CD4-positive, alpha-beta memory T cell (primary cell): ENCODE measurements around the gene SLC35B2. TPM values are rescaled to one million over a fixed set of nuclear protein-coding genes. Genes with fewer than 3 reads are reported as not detected.
A peak's percentile ranks its signal among the peaks of the same experiment; 100 is the strongest.

Experiments
- CTCF ChIA-PET: fragments of 350-600 bp; sonication (Branson Sonifier 250); formaldehyde crosslinking; loops from one replicate; lab custom pipeline; 2021; ENCODE audit warnings: inconsistent platforms; ENCODE audit not compliant: partially characterized antibody; lab: Charles Lee
- POLR2A ChIA-PET: fragments of 350-600 bp; sonication (Branson Sonifier 250); formaldehyde crosslinking; loops from one replicate; lab custom pipeline; 2021; ENCODE audit not compliant: partially characterized antibody; lab: Charles Lee
- DNase-seq, 5 donors: peaks; one replicate each; pipeline versions ENCODE4 v3.0.0 to v3.0.0-alpha.2; 2020 to 2022; ENCODE audit warnings: mixed read lengths in 1 of 5
- H3K27ac ChIP-seq: one replicate; pipeline ENCODE4 v1.7.0; 2013; ENCODE audit warnings: low read depth, low read length
- H3K27me3 ChIP-seq: 2 replicates; pipeline ENCODE4 v1.7.0; 2013; ENCODE audit warnings: mild to moderate bottlenecking, low read length, moderate library complexity; ENCODE audit not compliant: insufficient read depth
- H3K36me3 ChIP-seq: 2 replicates; pipeline ENCODE4 v1.7.0; 2013; ENCODE audit warnings: mild to moderate bottlenecking, low read length, moderate library complexity; ENCODE audit not compliant: insufficient read depth
- H3K4me1 ChIP-seq: 2 replicates; pipeline ENCODE4 v1.7.0; 2013; ENCODE audit warnings: mild to moderate bottlenecking, low read length, moderate library complexity; ENCODE audit not compliant: insufficient read depth
- H3K4me3 ChIP-seq, 2 donors: one replicate each; pipeline ENCODE4 v1.7.0; 2013; ENCODE audit warnings: low read length in 2 of 2, mild to moderate bottlenecking in 1 of 2
- H3K9me3 ChIP-seq, 2 donors: one replicate each; pipeline ENCODE4 v1.7.0; 2013; ENCODE audit warnings: low read length in 2 of 2, control low read depth in 1 of 2; ENCODE audit not compliant: control insufficient read depth in 1 of 2
- H3K27ac Mint-ChIP-seq, 7 donors: one replicate each; pipeline ENCODE4 v1.8.0; 2020 to 2021; ENCODE audit warnings: mixed read lengths in 7 of 7, mild to moderate bottlenecking in 6 of 7, inconsistent platforms in 3 of 7, moderate library complexity in 3 of 7
- H3K27me3 Mint-ChIP-seq, 2 donors: one replicate each; pipeline ENCODE4 v1.8.0; 2020 to 2021; ENCODE audit warnings: mixed read lengths in 2 of 2
- H3K36me3 Mint-ChIP-seq, 2 donors: one replicate each; pipeline ENCODE4 v1.8.0; 2020 to 2021; ENCODE audit warnings: mixed read lengths in 2 of 2, inconsistent platforms in 1 of 2, mild to moderate bottlenecking in 1 of 2
- H3K4me1 Mint-ChIP-seq, 4 donors: one replicate each; pipeline ENCODE4 v1.8.0; 2020 to 2021; ENCODE audit warnings: mixed read lengths in 4 of 4, mild to moderate bottlenecking in 1 of 4
- H3K4me3 Mint-ChIP-seq, 8 donors: one replicate each; pipeline ENCODE4 v1.8.0; 2020 to 2021; ENCODE audit warnings: mixed read lengths in 8 of 8, mild to moderate bottlenecking in 7 of 8, moderate library complexity in 6 of 8, inconsistent platforms in 3 of 8
- H3K9me3 Mint-ChIP-seq, 8 donors: one replicate each; pipeline ENCODE4 v1.8.0; 2020 to 2021; ENCODE audit warnings: mixed read lengths in 8 of 8, mild to moderate bottlenecking in 5 of 8, inconsistent platforms in 3 of 8, moderate library complexity in 1 of 8
- intact Hi-C: fragments of 100-400 bp; cut with micrococcal nuclease; formaldehyde crosslinking; loops from one replicate; pipeline ENCODE4 v1.15.1; 2023
- polyA plus RNA-seq, 2 donors: library from polyadenylated mRNA; unstranded; fragments of 300-500 nt; fragmentation: Illumina TruSeq; gene quantifications; one replicate each; pipeline ENCODE4 v1.2.3, GENCODE V29; 2021
- total RNA-seq, 2 experiments: library from RNA; stranded (reverse); gene quantifications; one replicate each; pipeline ENCODE4 v1.2.3, GENCODE V29; 2021

SLC35B2 gene
- total and polyA plus RNA-seq, 4 experiments from 2014 or later = 20.7 to 65.3 (median 31.2) TPM

GRCh38 chr6:44255105-44255808, 2.1 kb downstream of the SLC35B2 start:
- Mint-ChIP-seq H3K36me3 (peaks cover 33 to 70% of the 10 kb centered on the region in 2 donors), H3K4me1 (peaks cover 34 to 70% (median 45%) of the 10 kb centered on the region in 4 donors), H3K27me3 (no peaks in the 10 kb centered on the region), H3K4me3 (peak overlapping the region in 7 of 8 donors; percentile 41 to 94 (median 85)), H3K9me3 (peaks cover 0 to 5% (median 0%) of the 10 kb centered on the region in 8 donors), H3K27ac (peak overlapping the region; percentile 30 to 97 (median 90))
- intact Hi-C loops = no loop called here
- Histone ChIP-seq H3K9me3 (no peaks in the 10 kb centered on the region), H3K4me1 (peaks cover 27% of the 10 kb centered on the region), H3K4me3 (no peak overlapping the region), H3K27me3 (no peaks in the 10 kb centered on the region), H3K27ac (no peak overlapping the region), H3K36me3 (peaks cover 67% of the 10 kb centered on the region)
- no peak for DNase-seq
- CTCF ChIA-PET = interaction anchor here (1.4 to 8.8 kb wide), 9 partner anchors 9 to 82 kb away, joined by 3 to 82 read pairs (median 8); partner anchors contain the start of genes HSP90AB1, NFKBIE and TMEM151B
- POLR2A ChIA-PET = interaction anchor here (2.4 to 5.9 kb wide), 5 partner anchors 9 to 31 kb away, joined by 7 to 217 read pairs (median 23); partner anchors contain the start of genes HSP90AB1, NFKBIE and SLC29A1

- H3K9me3 Mint-ChIP-seq = peaks cover 0 to 5% (median 0%) of the 10 kb centered on the region in 8 donors
- CTCF ChIA-PET = interaction anchor here (0.9 to 8.8 kb wide), 11 partner anchors 8 to 79 kb away, joined by 3 to 82 read pairs (median 6); partner anchors contain the start of genes HSP90AB1, NFKBIE and TMEM151B
- peak overlapping the region in 5 of 8 donors; percentile 17 to 77 (median 57) for H3K4me3 Mint-ChIP-seq
- Histone ChIP-seq H3K36me3 (peaks cover 67% of the 10 kb centered on the region), H3K4me3 (no peak overlapping the region), H3K27ac (no peak overlapping the region), H3K4me1 (peaks cover 35% of the 10 kb centered on the region), H3K9me3 (no peaks in the 10 kb centered on the region), H3K27me3 (no peaks in the 10 kb centered on the region)
- H3K4me1 Mint-ChIP-seq = peaks cover 39 to 79% (median 53%) of the 10 kb centered on the region in 4 donors
- H3K36me3 Mint-ChIP-seq = peaks cover 41 to 77% of the 10 kb centered on the region in 2 donors
- no peak for DNase-seq
- POLR2A ChIA-PET = interaction anchor here (1.1 to 5.9 kb wide), 6 partner anchors 8 to 30 kb away, joined by 4 to 217 read pairs (median 22); partner anchors contain the start of genes HSP90AB1, NFKBIE and SLC29A1
- peak overlapping the region in 6 of 7 donors; percentile 44 to 94 (median 80) for H3K27ac Mint-ChIP-seq
- intact Hi-C loops = no loop called here
- H3K27me3 Mint-ChIP-seq = no peaks in the 10 kb centered on the region
Measured at GRCh38 chr6:44254191-44255104, 2.9 kb downstream of the SLC35B2 start.

- intact Hi-C loops = loop anchor here (1.0 kb wide), 1 partner anchor 81 kb away; no protein-coding TSS in a partner anchor
- H3K9me3 Mint-ChIP-seq = peaks cover 0 to 5% (median 0%) of the 10 kb centered on the region in 8 donors
- ChIA-PET CTCF (interaction anchor here (0.8 to 8.8 kb wide), 11 partner anchors 7 to 122 kb away, joined by 3 to 82 read pairs (median 4); partner anchors contain the start of genes HSP90AB1, NFKBIE and TMEM151B), POLR2A (interaction anchor here (1.0 to 4.1 kb wide), 4 partner anchors 9 to 77 kb away, joined by 3 to 21 read pairs (median 8); partner anchors contain the start of gene SLC29A1)
- H3K27ac ChIP-seq = no peak overlapping the region
- H3K27me3 ChIP-seq = no peaks in the 10 kb centered on the region
- peaks cover 45 to 87% (median 61%) of the 10 kb centered on the region in 4 donors for H3K4me1 Mint-ChIP-seq
- peak in 4 of 5 donors; percentile 55 to 70 (median 58) for DNase-seq
- no peaks in the 10 kb centered on the region for H3K9me3 ChIP-seq
- peak overlapping the region in 1 of 8 donors; percentile 32 for H3K4me3 Mint-ChIP-seq
- peaks cover 47 to 83% of the 10 kb centered on the region in 2 donors for H3K36me3 Mint-ChIP-seq
- H3K4me3 ChIP-seq = no peak overlapping the region
- peak overlapping the region in 6 of 7 donors; percentile 19 to 81 (median 63) for H3K27ac Mint-ChIP-seq
- H3K36me3 ChIP-seq = peaks cover 64% of the 10 kb centered on the region
- H3K27me3 Mint-ChIP-seq = no peaks in the 10 kb centered on the region
- H3K4me1 ChIP-seq = peaks cover 45% of the 10 kb centered on the region
Measured at GRCh38 chr6:44253307-44254101, 3.8 kb downstream of the SLC35B2 start.

GRCh38 chr6:44251576-44252524, 5.5 kb downstream of the SLC35B2 start:
- no peak overlapping the region for H3K27ac ChIP-seq
- H3K4me1 Mint-ChIP-seq = peaks cover 45 to 93% (median 60%) of the 10 kb centered on the region in 4 donors
- intact Hi-C loops = no loop called here
- no peaks in the 10 kb centered on the region for H3K27me3 ChIP-seq
- peaks cover under 1 to 3% of the 10 kb centered on the region in 2 donors for H3K27me3 Mint-ChIP-seq
- DNase-seq = no peak
- peaks cover 50 to 91% of the 10 kb centered on the region in 2 donors for H3K36me3 Mint-ChIP-seq
- H3K9me3 Mint-ChIP-seq = peaks cover 0 to 11% (median 0%) of the 10 kb centered on the region in 8 donors
- peak overlapping the region in 2 of 8 donors; percentile 13 to 55 for H3K4me3 Mint-ChIP-seq
- H3K4me1 ChIP-seq = peaks cover 45% of the 10 kb centered on the region
- no peak overlapping the region for H3K4me3 ChIP-seq
- H3K27ac Mint-ChIP-seq = peak overlapping the region in 4 of 7 donors; percentile 82 to 99 (median 84)
- CTCF ChIA-PET = interaction anchor here (1.0 to 8.8 kb wide), 8 partner anchors 10 to 81 kb away, joined by 3 to 82 read pairs (median 4); partner anchors contain the start of genes NFKBIE and TMEM151B
- H3K36me3 ChIP-seq = peaks cover 63% of the 10 kb centered on the region
- POLR2A ChIA-PET = interaction anchor here (0.9 to 3.6 kb wide), 3 partner anchors 10 to 28 kb away, joined by 3 to 11 read pairs (median 9); partner anchors contain the start of gene SLC29A1
- H3K9me3 ChIP-seq = no peaks in the 10 kb centered on the region

GRCh38 chr6:44250718-44251123, 6.6 kb downstream of the SLC35B2 start:
- ChIA-PET POLR2A (interaction anchor here (0.9 to 3.6 kb wide), 4 partner anchors 12 to 27 kb away, joined by 3 to 11 read pairs (median 6); partner anchors contain the start of gene SLC29A1), CTCF (interaction anchor here (0.6 to 8.8 kb wide), 6 partner anchors 11 to 79 kb away, joined by 3 to 82 read pairs (median 7); partner anchors contain the start of genes NFKBIE and TMEM151B)
- Mint-ChIP-seq H3K9me3 (peaks cover 0 to 8% (median 0%) of the 10 kb centered on the region in 8 donors), H3K4me3 (no peak overlapping the region), H3K36me3 (peaks cover 50 to 90% of the 10 kb centered on the region in 2 donors), H3K27me3 (peaks cover 2 to 4% of the 10 kb centered on the region in 2 donors), H3K27ac (peak overlapping the region in 1 of 7 donors; percentile 99), H3K4me1 (peaks cover 37 to 89% (median 53%) of the 10 kb centered on the region in 4 donors)
- no peak overlapping the region for H3K4me3 ChIP-seq
- no peaks in the 10 kb centered on the region for H3K27me3 ChIP-seq
- no peaks in the 10 kb centered on the region for H3K9me3 ChIP-seq
- peaks cover 63% of the 10 kb centered on the region for H3K36me3 ChIP-seq
- no peak for DNase-seq
- H3K27ac ChIP-seq = peak overlapping the region; percentile 10
- intact Hi-C loops = no loop called here
- peaks cover 37% of the 10 kb centered on the region for H3K4me1 ChIP-seq
